Activated CD8-positive, alpha-beta T cell treated with anti-CD3 and anti-CD28 coated beads, Interleukin-2, amount 10 ng/mL, durations not matched to agents 7 days and 5 days (primary cell): ENCODE data around the gene FCMR. TPM values are rescaled to one million over a fixed set of nuclear protein-coding genes. Genes with fewer than 3 reads are reported as not detected.

Experiments
- ATAC-seq: fragments of 150-1000 bp; cut with Tn5 transposase; one replicate; pipeline ENCODE4 v1.10.0; 2021; ENCODE audit warnings: moderate library complexity
- CTCF ChIA-PET: fragments of 350-600 bp; sonication (Branson Sonifier 250); formaldehyde crosslinking; loops from one replicate; lab custom pipeline; 2021; ENCODE audit warnings: antibody characterized with exemption; lab: Charles Lee
- POLR2A ChIA-PET: fragments of 350-600 bp; sonication (Branson Sonifier 250); formaldehyde crosslinking; loops from one replicate; lab custom pipeline; 2021; ENCODE audit warnings: antibody characterized with exemption; lab: Charles Lee
- DNase-seq: peaks from one replicate; pipeline ENCODE4 v3.0.0-alpha.2; 2020
- H3K27ac Mint-ChIP-seq: one replicate; pipeline ENCODE4 v1.8.0; 2021; ENCODE audit warnings: mild to moderate bottlenecking, mixed read lengths
- H3K27me3 Mint-ChIP-seq: one replicate; pipeline ENCODE4 v1.8.0; 2021; ENCODE audit warnings: low read depth, mixed read lengths
- H3K36me3 Mint-ChIP-seq: one replicate; pipeline ENCODE4 v1.8.0; 2021; ENCODE audit warnings: low read depth, mixed read lengths
- H3K4me1 Mint-ChIP-seq: one replicate; pipeline ENCODE4 v1.8.0; 2021; ENCODE audit warnings: low read depth, mixed read lengths
- H3K4me3 Mint-ChIP-seq: one replicate; pipeline ENCODE4 v1.8.0; 2021; ENCODE audit warnings: mild to moderate bottlenecking, mixed read lengths
- H3K9me3 Mint-ChIP-seq: one replicate; pipeline ENCODE4 v1.8.0; 2022; ENCODE audit warnings: mixed read lengths; ENCODE audit not compliant: insufficient read depth
- total RNA-seq, 2 experiments: library from RNA; stranded (reverse); gene quantifications; one replicate each; pipeline ENCODE4 v1.2.3, GENCODE V29; 2021

Gene FCMR
- total RNA-seq, 2 experiments from 2014 or later: 51.5 to 56.8 TPM

GRCh38 chr1:206960676-206961386 lies 39.1 kb upstream of the FCMR start:
- Mint-ChIP-seq H3K27ac (no peak overlapping the region), H3K4me1 (peaks cover 32% of the 10 kb centered on the region), H3K36me3 (no peaks in the 10 kb centered on the region), H3K9me3 (no peaks in the 10 kb centered on the region), H3K27me3 (no peaks in the 10 kb centered on the region), H3K4me3 (no peak overlapping the region)
- POLR2A ChIA-PET: interaction anchor here (0.5 kb wide), 1 partner anchor 23 kb away, joined by 3 read pairs; no protein-coding TSS in a partner anchor
- CTCF ChIA-PET: interaction anchor here (0.8 to 4.5 kb wide), 3 partner anchors 21 to 236 kb away, joined by 3 to 24 read pairs (median 15); no protein-coding TSS in a partner anchor
- DNase-seq (no peak), ATAC-seq (no peak)

GRCh38 chr1:206958144-206958543 lies 36.4 kb upstream of the FCMR start:
- Mint-ChIP-seq H3K4me3 (no peak overlapping the region), H3K36me3 (no peaks in the 10 kb centered on the region), H3K9me3 (no peaks in the 10 kb centered on the region), H3K27me3 (no peaks in the 10 kb centered on the region), H3K27ac (no peak overlapping the region), H3K4me1 (peaks cover 32% of the 10 kb centered on the region)
- ChIA-PET POLR2A (no interaction called here), CTCF (interaction anchor here (1.2 to 2.6 kb wide), 2 partner anchors 24 to 46 kb away, joined by 5 to 17 read pairs; no protein-coding TSS in a partner anchor)
- DNase-seq (no peak), ATAC-seq (no peak)

DNA sequence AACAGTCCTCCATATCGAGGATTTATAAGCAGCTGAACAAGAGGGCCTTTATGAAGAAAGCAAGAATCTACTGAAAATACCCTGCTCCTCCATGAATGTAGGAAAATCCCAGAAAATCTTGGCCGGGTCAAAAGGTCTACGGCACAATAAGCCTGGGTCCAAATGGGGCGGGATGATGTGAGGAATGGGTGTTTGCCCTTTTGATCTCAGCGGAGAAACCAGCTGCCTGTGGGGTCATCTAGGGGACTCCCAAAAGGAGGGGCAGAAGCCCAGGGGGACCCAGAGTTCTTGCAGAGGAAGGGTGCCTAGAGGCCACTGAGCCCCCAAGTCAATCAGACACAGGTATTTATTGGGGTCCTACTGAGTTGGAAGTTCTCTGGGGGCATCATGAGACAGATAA lies 35.9 kb upstream of the FCMR start:
- ChIA-PET POLR2A (no interaction called here), CTCF (interaction anchor here (0.7 to 2.6 kb wide), 5 partner anchors 11 to 223 kb away, joined by 3 to 17 read pairs (median 4); partner anchors contain the start of gene PIGR)
- H3K27me3 Mint-ChIP-seq: no peaks in the 10 kb centered on the region
- H3K9me3 Mint-ChIP-seq: no peaks in the 10 kb centered on the region
- H3K4me1 Mint-ChIP-seq: peaks cover 27% of the 10 kb centered on the region
- no peak overlapping the region for H3K27ac Mint-ChIP-seq
- DNase-seq (no peak), ATAC-seq (no peak)
- H3K4me3 Mint-ChIP-seq: no peak overlapping the region
- no peaks in the 10 kb centered on the region for H3K36me3 Mint-ChIP-seq

GRCh38 chr1:206955476-206956451 lies 34.0 kb upstream of the FCMR start:
- Mint-ChIP-seq H3K9me3 (no peaks in the 10 kb centered on the region), H3K4me3 (no peak overlapping the region), H3K27me3 (no peaks in the 10 kb centered on the region), H3K27ac (no peak overlapping the region), H3K4me1 (peaks cover 13% of the 10 kb centered on the region), H3K36me3 (no peaks in the 10 kb centered on the region)
- DNase-seq (no peak), ATAC-seq (no peak)
- ChIA-PET POLR2A (no interaction called here), CTCF (interaction anchor here (1.0 to 2.9 kb wide), 3 partner anchors 23 to 94 kb away, joined by 4 to 15 read pairs (median 6); no protein-coding TSS in a partner anchor)

DNA sequence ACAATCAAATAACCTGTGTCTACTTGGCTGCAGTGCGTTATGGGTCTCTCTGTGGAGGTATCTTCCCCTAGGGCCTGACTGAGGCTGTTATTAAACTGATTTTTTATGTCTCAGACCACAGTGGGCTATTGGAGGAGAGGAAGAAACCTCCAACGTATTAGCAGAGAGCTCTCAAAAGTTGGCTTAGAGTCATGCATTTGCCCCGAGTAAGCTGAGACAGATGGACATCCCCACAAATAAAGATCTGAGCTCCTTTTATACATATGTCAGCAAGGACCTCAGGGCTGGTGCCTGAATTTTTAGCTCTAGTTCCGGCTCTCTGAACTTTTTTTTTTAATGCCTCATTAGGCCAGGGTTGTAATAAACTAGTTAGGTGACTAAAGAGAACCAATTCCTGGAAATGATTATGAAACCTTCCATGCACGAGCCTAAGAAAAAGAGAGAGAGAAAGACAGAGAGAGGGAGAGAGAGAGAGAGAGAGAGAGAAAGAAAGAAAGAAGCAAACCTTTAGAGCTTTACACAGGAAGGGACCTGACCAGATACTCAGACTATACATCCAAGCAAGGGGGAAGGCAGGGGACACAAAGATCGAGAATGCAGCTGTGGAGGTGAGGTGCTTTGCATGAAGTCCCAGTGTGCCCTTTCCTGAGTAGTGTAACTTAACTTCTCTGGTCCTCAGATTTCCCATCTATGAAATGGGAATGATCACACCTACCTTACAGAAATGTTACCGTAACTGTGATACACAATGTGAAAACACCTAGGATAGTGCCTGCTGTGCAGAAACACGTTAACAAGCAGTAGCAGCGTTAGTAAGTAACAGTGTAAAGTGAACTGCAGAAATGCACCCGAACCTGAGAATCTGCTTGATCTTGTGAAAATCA lies 33.0 kb upstream of the FCMR start:
- ChIA-PET CTCF (interaction anchor here (0.6 to 2.9 kb wide), 9 partner anchors 19 to 342 kb away, joined by 3 to 15 read pairs (median 6); no protein-coding TSS in a partner anchor), POLR2A (interaction anchor here (0.7 to 1.2 kb wide), 2 partner anchors 11 to 36 kb away, joined by 3 to 4 read pairs; no protein-coding TSS in a partner anchor)
- Mint-ChIP-seq H3K4me1 (peaks cover 13% of the 10 kb centered on the region), H3K36me3 (no peaks in the 10 kb centered on the region), H3K4me3 (no peak overlapping the region), H3K9me3 (peaks cover 5% of the 10 kb centered on the region), H3K27me3 (peaks cover 3% of the 10 kb centered on the region), H3K27ac (no peak overlapping the region)
- no peak for ATAC-seq
- no peak for DNase-seq

- CTCF ChIA-PET: interaction anchor here (1.0 to 2.9 kb wide), 5 partner anchors 18 to 42 kb away, joined by 3 to 15 read pairs (median 8); no protein-coding TSS in a partner anchor
Measured at GRCh38 chr1:206953626-206954025, 31.9 kb upstream of the FCMR start.

DNA sequence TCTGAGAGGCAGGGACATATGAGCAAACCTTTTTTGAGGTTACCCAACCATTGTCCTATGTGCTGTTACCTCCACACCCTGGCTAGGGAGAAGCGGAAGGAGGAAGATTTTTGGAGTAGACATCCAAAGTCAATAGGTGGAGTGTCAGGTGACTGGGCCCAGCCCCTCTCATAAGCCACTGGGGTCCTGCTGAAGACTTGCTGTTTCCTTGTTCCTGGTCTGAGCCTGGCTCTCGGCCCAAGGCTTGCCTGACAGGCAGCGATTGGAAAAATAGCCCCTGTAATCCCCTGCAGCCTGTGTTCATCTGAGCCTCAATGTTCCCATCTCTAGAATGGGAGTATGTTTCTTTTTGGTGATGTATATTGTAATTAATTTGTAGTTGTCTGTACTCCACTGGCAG lies 31.4 kb upstream of the FCMR start:
- Mint-ChIP-seq H3K4me3 (no peak overlapping the region), H3K9me3 (peaks cover 5% of the 10 kb centered on the region), H3K4me1 (peaks cover 13% of the 10 kb centered on the region), H3K36me3 (no peaks in the 10 kb centered on the region), H3K27ac (peak overlapping the region; percentile 0), H3K27me3 (peaks cover 9% of the 10 kb centered on the region)
- no peak for DNase-seq
- POLR2A ChIA-PET: interaction anchor here (0.7 kb wide), 1 partner anchor 216 kb away, joined by 3 read pairs; no protein-coding TSS in a partner anchor
- no peak for ATAC-seq
- CTCF ChIA-PET: interaction anchor here (1.1 to 2.3 kb wide), 3 partner anchors 10 to 19 kb away, joined by 3 to 12 read pairs (median 6); no protein-coding TSS in a partner anchor

More at GRCh38 chr1:206953626-206954025, 31.9 kb upstream of the FCMR start:
- ATAC-seq (no peak), DNase-seq (no peak)
- Mint-ChIP-seq H3K9me3 (peaks cover 5% of the 10 kb centered on the region), H3K36me3 (no peaks in the 10 kb centered on the region), H3K4me3 (no peak overlapping the region), H3K27me3 (peaks cover 8% of the 10 kb centered on the region), H3K27ac (peak overlapping the region; percentile 0), H3K4me1 (peaks cover 13% of the 10 kb centered on the region)
- POLR2A ChIA-PET: interaction anchor here (0.7 kb wide), 1 partner anchor 216 kb away, joined by 3 read pairs; no protein-coding TSS in a partner anchor

GRCh38 chr1:206952171-206952570 lies 30.4 kb upstream of the FCMR start:
- Mint-ChIP-seq H3K27ac (no peak overlapping the region), H3K36me3 (no peaks in the 10 kb centered on the region), H3K4me3 (no peak overlapping the region), H3K4me1 (peaks cover 13% of the 10 kb centered on the region), H3K9me3 (peaks cover 5% of the 10 kb centered on the region), H3K27me3 (peaks cover 12% of the 10 kb centered on the region)
- DNase-seq (no peak), ATAC-seq (no peak)
- CTCF ChIA-PET: interaction anchor here (0.9 to 3.0 kb wide), 6 partner anchors 10 to 288 kb away, joined by 3 to 13 read pairs (median 4); partner anchors contain the start of gene FCMR
- POLR2A ChIA-PET: no interaction called here

DNA sequence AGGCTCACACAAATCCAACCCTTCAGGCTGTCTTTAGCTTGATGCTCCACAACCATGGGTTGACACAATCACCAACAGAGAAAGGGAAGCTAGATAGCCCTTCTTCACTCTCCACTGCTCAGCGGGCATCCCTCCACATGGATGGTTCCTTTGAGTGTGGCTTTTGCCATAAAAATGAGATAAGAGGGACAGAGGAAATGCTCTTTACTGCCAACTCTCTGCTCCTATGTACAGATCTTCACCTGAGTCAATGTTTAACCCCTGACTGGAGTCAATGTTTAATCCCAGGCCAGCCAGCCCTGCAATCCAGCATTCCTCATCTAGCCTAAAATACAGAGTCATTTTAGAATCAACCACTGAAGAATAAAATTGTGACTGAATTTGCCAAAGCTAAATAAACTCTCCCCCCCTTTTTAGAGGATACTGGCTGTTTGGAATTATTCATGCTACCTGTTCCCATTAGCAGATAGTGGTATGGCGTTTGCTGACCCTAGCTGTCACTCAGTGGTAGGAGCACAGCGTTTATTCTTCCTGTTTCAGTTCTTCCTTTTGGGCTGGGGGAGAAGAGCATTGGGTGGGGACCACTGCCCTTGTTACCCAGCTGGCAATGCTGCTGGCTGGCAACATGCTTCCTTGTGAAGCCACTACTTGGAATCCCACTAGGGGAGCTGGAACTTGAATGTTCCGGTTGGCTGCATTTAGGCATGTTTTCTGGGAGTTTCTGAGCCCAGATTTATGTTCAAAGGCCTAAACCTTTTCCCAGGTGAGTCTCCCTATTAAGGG lies 29.8 kb upstream of the FCMR start:
- Mint-ChIP-seq H3K4me1 (peaks cover 13% of the 10 kb centered on the region), H3K36me3 (no peaks in the 10 kb centered on the region), H3K4me3 (no peak overlapping the region), H3K9me3 (peaks cover 5% of the 10 kb centered on the region), H3K27ac (no peak overlapping the region), H3K27me3 (peaks cover 12% of the 10 kb centered on the region)
- DNase-seq (no peak), ATAC-seq (no peak)
- CTCF ChIA-PET: interaction anchor here (0.9 to 3.0 kb wide), 6 partner anchors 16 to 288 kb away, joined by 3 to 13 read pairs (median 6); partner anchors contain the start of gene FCMR
- POLR2A ChIA-PET: no interaction called here

GRCh38 chr1:206949641-206950040 lies 27.9 kb upstream of the FCMR start:
- H3K9me3 Mint-ChIP-seq: peaks cover 5% of the 10 kb centered on the region
- ATAC-seq (no peak), DNase-seq (no peak)
- peaks cover 16% of the 10 kb centered on the region for H3K27me3 Mint-ChIP-seq
- ChIA-PET POLR2A (no interaction called here), CTCF (interaction anchor here (1.5 to 10.5 kb wide), 3 partner anchors 16 to 32 kb away, joined by 5 to 94 read pairs (median 13); no protein-coding TSS in a partner anchor)
- no peak overlapping the region for H3K27ac Mint-ChIP-seq
- H3K4me3 Mint-ChIP-seq: no peak overlapping the region
- H3K4me1 Mint-ChIP-seq: peaks cover 6% of the 10 kb centered on the region
- no peaks in the 10 kb centered on the region for H3K36me3 Mint-ChIP-seq
